ENCODE results near the gene QPCT.

The QPCT gene

DNA sequence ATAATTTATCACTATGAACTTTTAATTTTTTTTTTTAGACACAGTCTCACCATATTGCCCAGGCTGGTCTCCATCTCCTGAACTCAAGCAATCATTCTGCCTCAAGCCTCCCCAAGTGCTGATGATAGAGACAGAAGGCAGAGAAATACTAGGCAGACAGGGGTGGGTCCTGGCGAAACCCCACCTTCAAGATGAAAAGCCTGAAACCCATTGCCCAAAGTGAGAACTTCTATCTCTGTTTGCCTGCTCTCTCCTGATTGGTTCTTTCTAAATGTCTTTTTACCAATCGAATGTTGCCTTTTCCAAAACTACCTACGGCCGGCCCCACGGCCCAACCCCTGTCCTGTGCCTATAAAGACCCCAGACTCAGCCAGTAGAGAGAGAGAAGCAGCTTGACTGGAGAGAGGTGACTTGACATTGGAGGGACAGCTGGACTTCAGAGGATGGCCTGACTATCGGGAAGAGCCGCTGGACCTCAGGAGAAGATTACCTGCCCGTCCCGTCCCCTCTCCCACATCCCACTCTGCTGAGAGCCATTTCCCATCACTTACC, 41.7 kb upstream of the QPCT start:
- TF ChIP-seq, protein P1, sequence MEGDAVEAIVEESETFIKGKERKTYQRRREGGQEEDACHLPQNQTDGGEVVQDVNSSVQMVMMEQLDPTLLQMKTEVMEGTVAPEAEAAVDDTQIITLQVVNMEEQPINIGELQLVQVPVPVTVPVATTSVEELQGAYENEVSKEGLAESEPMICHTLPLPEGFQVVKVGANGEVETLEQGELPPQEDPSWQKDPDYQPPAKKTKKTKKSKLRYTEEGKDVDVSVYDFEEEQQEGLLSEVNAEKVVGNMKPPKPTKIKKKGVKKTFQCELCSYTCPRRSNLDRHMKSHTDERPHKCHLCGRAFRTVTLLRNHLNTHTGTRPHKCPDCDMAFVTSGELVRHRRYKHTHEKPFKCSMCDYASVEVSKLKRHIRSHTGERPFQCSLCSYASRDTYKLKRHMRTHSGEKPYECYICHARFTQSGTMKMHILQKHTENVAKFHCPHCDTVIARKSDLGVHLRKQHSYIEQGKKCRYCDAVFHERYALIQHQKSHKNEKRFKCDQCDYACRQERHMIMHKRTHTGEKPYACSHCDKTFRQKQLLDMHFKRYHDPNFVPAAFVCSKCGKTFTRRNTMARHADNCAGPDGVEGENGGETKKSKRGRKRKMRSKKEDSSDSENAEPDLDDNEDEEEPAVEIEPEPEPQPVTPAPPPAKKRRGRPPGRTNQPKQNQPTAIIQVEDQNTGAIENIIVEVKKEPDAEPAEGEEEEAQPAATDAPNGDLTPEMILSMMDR (IDR thresholded peaks at IDR 0.05; ENCODE audit: insufficient read depth, low read depth, low read length, missing control alignments) = no peak
- H3K4me3 ChIP-seq (ENCODE audit: low read length) = no peak overlapping the region
- DNase-seq (ENCODE audit: low read depth) = no peak

DNA sequence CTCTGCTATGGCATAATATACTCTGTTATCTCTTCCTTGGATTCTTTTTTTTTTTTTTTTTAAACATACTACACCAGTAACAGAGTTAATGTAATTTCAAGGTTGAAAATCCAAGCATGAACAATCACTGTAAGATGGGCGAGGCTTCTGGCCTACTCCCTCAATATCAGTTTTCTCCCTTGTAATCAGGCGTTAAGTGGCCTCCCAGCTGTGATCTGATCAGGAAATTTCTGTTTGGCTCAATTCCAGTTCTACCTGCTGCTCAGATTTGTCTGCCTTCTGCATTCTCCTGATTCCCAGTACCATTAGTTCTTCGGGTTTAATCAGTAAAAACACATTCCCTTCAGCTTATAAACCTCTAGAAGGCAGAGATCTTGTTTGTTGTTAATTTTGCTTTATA, 38.4 kb upstream of the QPCT start:
- TF ChIP-seq, protein P1 (IDR thresholded peaks at IDR 0.05; ENCODE audit: insufficient read depth, low read depth, low read length, missing control alignments) = no peak
- H3K4me3 ChIP-seq (ENCODE audit: low read length) = no peak overlapping the region
- DNase-seq (ENCODE audit: low read depth) = no peak

DNA sequence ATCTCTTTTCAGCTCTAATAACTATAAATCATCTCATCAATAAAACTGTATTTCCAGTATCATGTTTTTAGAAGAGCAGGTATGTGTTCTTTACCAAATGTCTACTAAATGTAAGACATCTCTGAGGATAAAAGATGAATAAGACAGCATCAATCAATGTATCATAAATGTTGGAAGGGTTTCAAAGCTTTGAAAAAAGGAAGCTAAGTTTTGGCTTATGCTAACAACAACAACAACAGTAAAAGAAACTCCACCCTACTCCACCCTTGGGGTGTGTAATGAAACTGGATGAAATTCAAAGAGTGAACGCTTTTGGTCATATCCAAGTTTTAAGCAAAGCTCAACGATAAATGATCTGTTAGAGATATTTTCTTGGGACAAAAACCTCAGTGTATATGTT, 36.9 kb upstream of the QPCT start:
- TF ChIP-seq, protein P1 (IDR thresholded peaks at IDR 0.05; ENCODE audit: insufficient read depth, low read depth, low read length, missing control alignments) = no peak
- no peak for DNase-seq (ENCODE audit: low read depth)
- H3K4me3 ChIP-seq (ENCODE audit: low read length) = no peak overlapping the region

DNA sequence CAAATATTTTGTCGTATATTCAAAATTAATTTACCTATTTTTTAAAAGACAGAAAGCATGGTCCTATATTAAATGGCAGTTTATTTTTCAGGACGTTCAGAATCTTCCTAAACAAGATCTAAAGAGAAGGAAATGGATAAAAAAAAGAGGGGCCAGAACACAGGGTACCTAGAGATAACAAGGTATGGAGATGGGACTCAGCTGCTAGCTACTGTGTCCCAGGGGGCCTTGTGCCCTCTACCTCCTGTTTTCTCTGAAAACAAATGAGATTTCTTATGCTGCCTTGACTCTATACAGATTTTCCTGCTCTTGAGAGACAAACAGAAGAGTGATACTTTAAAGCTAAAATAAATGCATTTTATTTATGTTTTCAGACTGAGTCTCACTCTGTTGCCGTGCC, 29.1 kb upstream of the QPCT start:
- TF ChIP-seq, protein P1 (IDR thresholded peaks at IDR 0.05; ENCODE audit: insufficient read depth, low read depth, low read length, missing control alignments) = no peak
- H3K4me3 ChIP-seq (ENCODE audit: low read length) = no peak overlapping the region
- DNase-seq (ENCODE audit: low read depth) = no peak

- TF ChIP-seq, protein P1 (IDR thresholded peaks at IDR 0.05; ENCODE audit: insufficient read depth, low read depth, low read length, missing control alignments) = no peak
- no peak for DNase-seq (ENCODE audit: low read depth)
- H3K4me3 ChIP-seq (ENCODE audit: low read length) = no peak overlapping the region
Observed at GRCh38 chr2:37316181-37316580, 28.2 kb upstream of the QPCT start.

DNA sequence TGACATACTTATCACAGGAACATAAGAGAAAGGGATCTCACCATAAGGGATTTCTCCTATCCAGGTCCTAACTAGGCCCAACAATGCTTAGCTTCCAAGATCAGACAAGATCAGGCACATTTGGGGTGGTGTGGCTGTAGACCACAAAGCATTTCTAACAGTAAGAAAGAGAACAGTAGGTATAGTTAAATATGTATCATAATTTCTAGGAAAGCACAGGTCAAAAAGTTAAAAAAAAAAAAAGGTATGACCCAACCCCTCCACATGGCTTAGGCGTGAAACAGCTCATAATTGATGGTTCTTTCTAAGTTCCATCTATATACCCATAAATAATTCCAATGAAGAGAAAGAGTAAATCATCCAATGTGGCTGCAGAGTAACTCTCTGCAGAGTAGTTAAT, 26.7 kb upstream of the QPCT start:
- H3K4me3 ChIP-seq (ENCODE audit: low read length) = no peak overlapping the region
- no peak for DNase-seq (ENCODE audit: low read depth)
- TF ChIP-seq, protein P1 (IDR thresholded peaks at IDR 0.05; ENCODE audit: insufficient read depth, low read depth, low read length, missing control alignments) = no peak

DNA sequence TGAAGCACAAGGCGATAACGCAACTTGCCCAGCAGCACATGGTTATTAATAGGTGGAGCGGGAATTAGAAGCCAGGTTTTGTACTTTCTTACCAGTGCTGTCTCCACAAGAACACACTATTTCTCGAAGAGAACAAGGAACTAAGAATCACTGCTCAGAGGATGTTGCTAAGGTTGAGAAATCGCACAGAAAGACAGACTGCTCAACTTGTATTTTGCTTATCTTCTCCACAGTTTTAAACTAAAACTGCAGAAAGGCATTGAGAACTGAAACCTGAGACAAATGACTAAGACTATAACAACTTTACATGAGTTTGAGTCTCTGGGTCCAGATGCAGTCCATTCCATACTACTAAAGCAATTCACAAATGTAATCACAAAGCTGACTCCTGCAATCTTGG, 26.0 kb upstream of the QPCT start:
- no peak overlapping the region for H3K4me3 ChIP-seq (ENCODE audit: low read length)
- no peak for DNase-seq (ENCODE audit: low read depth)
- TF ChIP-seq, protein P1 (IDR thresholded peaks at IDR 0.05; ENCODE audit: insufficient read depth, low read depth, low read length, missing control alignments) = no peak
